Right hindlimb (tissue), 1 donor: ENCODE measurements around the gene ERVW-1.
"Not testable (repeated sequence)": the region's sequence is repeated elsewhere in the genome, so short reads cannot be mapped to it uniquely, and the experiment has no call there.

Experiments used
- DNase-seq: peaks from one replicate; pipeline ENCODE4 v3.0.0-alpha.2; 2018

The ERVW-1 gene, protein sequence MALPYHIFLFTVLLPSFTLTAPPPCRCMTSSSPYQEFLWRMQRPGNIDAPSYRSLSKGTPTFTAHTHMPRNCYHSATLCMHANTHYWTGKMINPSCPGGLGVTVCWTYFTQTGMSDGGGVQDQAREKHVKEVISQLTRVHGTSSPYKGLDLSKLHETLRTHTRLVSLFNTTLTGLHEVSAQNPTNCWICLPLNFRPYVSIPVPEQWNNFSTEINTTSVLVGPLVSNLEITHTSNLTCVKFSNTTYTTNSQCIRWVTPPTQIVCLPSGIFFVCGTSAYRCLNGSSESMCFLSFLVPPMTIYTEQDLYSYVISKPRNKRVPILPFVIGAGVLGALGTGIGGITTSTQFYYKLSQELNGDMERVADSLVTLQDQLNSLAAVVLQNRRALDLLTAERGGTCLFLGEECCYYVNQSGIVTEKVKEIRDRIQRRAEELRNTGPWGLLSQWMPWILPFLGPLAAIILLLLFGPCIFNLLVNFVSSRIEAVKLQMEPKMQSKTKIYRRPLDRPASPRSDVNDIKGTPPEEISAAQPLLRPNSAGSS

DNA sequence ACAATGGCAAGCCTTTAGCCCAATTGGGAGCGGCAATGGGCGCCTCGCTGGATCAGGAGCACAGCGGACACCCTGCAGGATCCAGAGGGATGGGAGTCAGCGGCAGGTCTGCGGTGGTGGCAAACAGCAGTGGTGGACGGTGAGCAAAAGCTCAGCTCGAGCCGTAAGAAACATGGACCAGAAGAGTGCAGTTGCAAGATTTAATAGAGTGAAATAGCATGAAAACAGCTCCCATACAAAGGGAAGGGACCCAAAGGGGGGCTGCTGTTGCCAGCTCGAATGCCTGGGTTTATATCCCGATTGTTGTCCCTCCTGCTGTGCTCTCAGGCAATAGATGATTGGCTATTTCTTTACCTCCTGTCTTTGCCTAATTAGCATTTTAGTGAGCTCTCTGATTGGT, at the start of gene ERVW-1:
ERVW-1 (minus strand) TSS at position 266 of the 400 bp plus-strand sequence. CDS start 7,565 bp downstream, outside the sequence.
- DNase-seq = not testable (repeated sequence)

DNA sequence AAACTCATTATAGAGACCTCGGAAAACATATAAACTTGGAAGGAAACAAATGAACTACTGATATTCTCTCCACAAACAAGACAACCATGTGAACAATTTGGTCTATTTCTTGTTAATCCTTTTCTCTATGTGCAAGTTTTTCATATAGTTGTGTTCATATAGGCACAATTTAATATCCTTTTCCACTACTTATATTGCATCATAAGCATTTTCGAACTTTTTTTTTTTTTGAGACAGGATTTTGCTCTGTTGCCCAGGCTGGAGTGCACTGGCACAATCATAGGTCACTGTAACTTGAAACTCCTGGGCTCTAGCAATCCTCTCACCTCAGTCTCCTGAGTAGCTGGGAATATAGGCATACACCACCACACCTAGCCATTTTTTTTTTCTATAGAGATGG, 45.4 kb upstream of the ERVW-1 start:
- DNase-seq = no peak

DNA sequence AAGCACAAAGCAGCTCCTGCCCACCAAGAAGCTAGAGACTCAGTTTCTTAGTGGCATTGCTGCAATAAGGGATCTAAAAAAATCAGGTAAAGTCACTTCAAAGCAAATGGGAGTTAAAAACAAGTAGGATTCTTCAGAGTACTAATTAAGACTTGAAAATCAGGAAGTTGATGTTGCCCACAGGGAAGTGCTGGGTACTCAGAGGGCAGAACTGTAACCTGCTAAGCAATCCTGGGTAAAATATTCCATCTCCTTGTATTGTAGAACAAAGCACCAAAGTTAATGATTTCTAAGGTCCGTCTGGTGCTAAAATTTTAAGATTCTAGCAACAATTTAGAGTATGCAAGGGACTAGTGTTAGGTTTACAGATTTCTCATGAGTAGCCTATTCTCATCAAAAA, 42.3 kb upstream of the ERVW-1 start:
- no peak for DNase-seq

DNA sequence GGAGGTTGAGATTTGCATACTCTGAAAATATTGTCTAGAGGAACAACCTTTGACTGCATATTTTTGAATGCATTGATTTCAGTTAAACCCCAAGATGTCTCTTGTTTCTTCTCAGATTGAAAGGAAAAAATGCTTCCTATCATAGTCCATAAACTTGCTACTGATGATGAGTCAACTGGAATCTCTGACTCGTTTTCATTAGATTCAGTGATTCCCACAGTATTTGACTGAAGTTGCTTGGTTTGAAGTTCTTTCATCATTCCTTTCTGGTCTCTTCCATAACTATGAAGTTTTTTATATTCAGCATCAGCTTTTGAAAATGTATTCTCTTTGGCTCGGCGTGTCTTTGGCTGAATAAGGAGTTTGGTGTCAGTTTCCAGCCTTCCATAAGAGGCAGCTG, 39.9 kb upstream of the ERVW-1 start:
- no peak for DNase-seq

DNA sequence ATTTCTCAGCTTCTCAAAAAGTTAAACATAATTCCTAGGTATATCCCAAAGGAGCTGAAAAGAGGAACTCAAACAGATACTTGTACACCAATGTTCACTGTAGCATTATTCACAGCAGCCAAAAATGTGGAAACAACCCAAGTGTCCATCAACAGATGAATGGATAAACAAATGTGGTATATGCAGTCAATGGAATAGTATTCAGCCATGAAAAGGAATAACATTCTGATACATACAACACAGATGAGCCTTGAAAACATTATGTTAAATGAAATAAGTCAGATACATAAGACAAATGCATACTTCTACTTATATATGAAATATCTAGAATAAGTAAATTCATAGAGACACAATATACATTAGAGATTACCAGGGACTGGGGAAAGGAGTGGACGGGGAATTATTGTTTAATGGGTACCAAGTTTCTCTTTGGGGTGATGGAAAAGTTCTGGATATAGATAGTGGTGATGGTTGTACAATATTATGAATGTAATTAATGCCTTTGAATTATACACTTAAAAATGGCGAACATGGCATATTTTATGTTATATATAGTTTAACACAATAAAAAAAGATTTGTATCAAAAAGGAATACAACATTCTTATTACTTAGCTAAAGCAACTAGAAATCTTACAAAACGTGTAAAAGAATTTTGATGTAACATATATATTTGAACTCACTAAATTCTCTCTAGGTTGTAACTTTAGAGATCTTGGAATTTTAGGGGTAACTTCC, 35.6 kb upstream of the ERVW-1 start:
- no peak for DNase-seq

DNA sequence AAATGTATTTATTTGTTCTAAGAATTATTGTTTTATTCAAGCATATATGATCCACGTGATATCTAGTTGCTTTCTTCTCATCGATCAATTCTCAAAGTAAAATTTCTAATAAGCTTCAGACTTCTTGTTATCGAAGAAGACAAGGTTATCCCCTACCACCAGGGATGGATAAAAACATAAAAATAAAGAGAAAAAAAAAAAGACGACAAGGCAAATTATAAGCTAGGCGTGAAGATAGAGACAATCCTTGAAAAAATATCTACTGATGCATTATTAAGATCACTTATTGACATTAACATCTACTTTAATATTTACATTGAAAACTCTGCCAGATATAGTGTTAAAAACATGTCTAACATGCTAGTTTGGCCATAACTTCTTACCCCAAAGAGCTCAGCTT, 31.2 kb upstream of the ERVW-1 start:
- DNase-seq = no peak

DNA sequence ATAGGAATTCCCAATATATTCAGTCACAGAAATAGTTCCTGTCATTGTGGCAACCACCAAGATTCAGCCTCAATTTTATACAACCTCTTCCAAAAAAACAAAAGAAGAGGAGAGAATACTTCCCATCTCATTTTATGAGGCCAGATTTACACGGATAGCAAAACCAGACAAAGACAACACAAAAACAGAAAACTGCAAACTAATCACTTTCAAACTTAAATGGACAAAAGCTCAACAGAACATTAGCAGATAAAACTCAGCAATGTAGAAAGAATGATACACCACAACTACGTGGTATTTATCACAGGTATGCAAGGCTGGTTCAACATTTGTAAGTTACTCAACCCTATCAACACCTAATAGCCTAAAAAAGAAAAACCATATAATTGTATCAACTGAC, 28.6 kb upstream of the ERVW-1 start:
- no peak for DNase-seq

DNA sequence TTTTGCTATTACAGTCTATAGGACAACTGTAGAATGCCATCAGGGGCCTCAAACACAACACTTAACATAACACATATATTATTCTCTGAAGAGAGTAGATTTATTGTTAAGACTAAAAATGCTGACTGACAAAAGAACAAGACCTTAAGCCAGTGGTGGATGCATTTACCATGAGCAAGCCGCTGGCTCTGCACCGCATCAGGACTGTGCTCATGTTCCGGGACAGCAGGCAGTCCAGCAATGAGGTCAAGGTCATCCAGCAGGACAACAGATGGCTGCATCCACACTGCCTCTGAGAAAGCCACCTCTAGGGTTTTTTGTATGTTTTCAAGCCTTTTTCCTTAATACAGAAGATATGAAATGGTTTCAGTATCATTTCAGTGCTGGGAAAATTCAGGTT, 26.8 kb upstream of the ERVW-1 start:
- DNase-seq = no peak

DNA sequence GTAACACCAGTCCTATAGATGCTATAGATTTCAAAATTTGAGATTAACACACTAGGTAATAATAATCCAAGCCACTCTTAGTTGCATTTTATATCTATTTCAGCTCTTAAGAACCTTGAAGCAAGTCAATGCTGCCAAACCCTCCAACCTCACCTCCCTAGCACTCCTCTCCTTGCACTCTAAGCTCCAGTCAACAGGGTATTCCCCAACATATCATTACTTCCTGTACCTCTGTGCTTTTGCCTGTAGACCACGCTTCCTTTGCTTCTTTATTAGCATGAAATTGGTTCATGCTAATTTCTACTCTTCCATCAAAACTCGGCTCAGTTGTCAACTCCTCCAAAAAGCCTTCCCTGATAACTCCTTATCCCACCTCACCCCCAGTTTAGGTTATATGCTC, 26.0 kb upstream of the ERVW-1 start:
- no peak for DNase-seq

DNA sequence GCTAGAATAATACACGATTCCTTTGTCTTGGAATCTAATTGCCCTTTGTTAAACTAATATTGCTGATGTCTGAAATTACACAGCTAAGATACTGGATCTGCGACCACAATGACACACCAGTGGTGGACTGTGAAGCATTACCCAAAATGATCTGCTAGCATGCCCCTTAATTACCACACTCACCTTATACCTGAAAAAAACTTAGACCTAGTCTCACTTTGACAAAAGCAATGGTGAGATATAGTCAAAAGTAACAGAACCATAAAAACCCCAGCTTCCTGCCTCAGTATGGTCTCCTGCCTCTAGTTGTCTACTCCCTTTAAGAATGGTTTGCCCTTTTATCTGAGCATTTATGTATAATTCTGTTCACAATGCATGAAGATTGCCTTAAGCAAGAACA, 20.8 kb upstream of the ERVW-1 start:
- no peak for DNase-seq

DNA sequence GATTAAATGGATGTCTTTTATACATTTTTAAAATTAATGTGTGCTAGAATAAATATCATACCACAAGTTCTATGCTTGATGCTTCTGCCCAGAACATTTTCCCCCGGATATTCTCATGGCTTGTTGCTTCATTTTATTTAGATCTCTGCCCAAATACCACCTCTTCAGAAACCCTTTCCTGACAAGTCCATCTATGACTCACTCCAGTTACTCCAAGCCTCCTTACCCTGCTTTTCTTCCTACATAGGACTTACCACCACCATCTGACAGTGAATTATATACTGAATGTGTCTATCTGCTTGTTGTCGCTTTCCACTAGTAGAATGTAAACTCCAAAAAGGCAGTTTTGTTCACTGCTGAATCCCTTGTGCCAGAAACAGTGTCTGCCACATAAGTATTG, 19.1 kb upstream of the ERVW-1 start:
- DNase-seq = no peak

DNA sequence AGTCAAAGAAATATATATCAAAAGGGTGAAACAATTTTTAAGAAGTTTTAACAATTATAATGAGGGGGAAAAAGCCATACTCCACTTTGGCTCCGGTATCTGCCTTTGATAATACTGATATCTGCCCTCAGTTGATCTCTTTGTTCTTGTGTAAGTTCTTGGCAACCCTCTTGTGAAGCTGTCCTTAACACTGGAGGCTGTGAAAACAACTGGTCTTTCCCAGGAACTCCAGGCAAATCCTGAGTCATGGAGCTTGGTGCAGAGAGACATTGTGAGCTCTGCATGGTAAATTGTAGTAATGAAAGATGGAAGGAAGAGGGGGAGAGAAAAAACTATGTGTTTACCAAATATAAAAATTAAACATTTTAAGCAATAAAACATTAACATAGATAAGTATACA, 11.9 kb upstream of the ERVW-1 start:
- no peak for DNase-seq

DNA sequence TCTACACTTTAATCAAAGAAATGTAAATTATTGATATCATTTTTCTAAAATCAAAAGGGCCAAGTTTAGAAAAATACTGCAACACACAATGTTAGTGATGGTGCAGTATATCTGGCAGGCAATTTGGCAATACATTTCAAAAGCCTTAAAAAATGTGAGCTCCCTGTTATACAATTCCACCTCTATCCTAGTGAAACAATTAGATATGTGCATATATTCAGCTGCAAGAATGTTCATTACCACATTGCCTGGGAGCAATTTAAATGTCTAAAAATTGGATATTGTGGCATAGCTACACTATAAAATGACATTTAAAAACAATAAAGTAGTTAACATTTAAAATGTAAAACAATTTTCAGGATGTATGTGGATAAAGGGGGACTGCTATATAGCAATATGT, 10.1 kb upstream of the ERVW-1 start:
- no peak for DNase-seq

DNA sequence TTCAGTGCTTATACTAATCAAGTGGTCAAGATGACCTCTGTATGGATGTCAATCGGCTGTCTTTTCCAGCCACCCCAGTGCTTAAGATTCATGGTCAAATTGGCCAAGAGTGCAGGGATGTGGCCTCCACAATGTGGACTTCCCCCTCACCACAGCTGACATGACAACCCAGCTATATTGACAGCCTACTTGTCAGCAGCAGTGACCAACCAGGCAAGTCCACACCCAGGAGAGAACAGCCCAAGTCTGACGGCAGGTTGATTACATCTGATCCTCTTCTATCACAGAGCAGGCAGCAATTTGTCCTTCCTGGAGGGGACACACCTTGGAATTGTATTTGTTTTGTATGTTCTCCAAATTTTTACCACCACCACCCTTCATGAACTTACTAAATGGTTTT, 8.2 kb upstream of the ERVW-1 start:
- no peak for DNase-seq

DNA sequence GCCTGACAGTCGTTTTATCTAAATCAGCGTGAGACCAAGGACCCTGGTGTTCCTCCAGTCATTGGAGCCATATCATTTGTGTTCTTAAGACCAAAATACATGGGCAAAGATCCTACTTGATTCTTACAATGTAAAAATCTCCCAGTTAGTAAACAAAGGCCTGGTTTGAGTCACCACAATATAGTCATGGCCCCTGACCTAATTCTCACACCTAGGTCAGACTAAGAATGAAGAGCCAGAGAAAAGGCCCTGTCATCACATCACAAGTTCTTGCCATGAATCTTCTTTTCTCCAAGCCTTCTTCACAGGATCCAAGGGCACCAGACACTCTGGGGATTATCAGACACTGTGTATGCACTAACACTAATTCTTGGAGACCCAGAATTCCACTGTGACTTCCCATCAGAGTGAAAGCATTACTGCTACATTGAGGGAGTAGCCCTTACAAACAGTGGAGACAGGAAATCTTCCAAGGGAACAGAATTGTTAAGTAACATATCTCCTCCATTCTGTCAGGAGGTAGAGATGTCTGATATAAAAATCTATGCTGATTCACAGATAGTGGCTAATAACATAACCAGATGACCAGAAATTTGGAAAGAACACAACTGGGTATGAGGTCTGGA, 7.6 kb upstream of the ERVW-1 start:
- DNase-seq = no peak

DNA sequence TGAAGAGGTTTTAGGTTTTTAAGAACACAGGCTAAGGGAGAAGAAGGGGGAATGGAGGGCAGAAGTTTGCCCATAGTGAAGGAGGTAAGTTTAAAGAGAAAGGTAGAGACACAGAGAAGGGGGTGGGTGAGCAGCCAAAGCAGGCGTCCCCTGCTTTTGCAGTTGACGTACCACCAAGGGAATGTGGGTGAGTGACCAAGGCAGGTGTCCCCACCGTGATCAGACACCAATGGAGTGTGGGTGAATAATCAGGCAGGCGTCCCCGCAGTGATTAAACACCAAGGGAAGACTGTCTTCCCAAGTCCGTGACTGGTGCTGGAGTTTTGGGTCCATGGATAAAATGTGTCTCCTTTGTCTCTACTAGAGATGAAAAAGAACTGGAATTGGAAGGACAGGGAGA, 6.5 kb upstream of the ERVW-1 start:
- DNase-seq = not testable (repeated sequence)

DNA sequence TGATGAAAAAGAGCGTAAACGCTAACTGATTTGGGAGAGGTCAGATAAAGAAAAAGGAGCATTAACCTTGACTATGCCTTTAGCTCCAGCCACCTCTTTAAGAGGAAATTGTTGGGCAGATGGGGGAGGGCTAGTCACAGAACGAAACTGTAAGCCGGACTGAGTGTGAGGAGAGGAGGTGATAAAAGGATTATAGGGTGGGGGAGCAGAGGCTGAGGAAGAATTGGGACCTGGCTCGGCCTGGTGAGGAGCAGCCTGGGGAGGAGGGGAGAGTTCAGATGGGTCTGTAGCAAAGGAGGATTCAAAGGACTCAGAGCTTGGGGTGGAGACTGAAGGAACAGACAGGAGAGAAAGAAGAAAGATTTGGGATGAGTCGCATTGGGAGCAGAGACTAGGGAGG, 5.9 kb upstream of the ERVW-1 start:
- not testable (repeated sequence) for DNase-seq

DNA sequence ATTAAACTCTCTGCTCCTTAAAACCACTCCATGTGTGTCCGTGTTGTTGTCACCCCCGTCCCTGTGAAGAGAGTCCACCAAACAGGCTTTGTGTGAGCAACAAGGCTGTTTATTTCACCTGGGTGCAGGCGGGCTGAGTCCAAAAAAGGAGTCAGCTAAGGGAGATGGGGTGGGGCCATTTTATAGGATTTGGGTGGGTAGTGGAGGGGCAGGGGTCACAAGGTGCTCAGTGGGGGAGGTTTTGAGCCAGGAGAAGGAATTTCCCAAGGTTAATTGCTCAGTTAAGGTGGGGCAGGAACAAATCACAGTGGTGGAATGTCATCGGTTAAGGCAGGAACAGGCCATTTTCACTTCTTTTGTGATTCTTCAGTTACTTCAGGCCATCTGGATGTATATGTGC, 1.4 kb upstream of the ERVW-1 start:
- DNase-seq = not testable (repeated sequence)

DNA sequence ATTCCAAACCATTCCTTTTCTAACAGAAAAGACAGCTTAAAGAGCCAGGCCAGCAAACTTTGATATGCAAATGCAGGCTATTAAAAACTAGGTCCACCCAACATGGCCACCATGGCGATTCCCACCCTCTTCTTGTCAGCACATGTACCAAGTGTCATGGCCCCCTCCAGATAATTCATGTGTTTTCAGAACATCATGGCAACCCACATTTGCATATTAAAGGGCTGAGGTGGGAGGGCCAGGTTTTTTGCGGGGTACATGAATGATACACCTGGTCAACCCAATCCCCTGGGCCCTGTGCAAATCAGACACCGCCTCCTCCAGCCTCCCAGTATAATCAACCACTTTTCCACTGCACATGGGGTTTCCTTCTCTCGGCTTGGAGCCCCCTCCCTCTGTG, 965 bp upstream of the ERVW-1 start:
- no peak for DNase-seq

DNA sequence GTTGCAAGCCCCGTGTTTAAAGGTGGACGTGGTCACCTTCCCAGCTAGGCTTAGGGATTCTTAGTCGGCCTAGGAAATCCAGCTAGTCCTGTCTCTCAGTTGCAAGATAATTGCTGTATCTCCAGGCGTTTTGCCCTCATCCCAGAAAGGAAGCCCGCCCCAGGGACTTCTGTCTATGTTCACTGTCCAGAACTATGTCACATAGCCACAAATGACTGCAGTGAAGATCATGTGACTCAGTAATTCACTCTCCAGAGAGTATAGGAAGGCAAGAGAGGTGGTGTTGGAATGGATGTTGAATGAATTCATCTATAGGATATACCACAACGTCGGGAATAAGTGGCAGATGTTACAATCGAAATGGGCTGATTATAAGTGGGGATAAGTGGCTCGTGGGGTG, 349 bp upstream of the ERVW-1 start:
- DNase-seq = no peak

DNA sequence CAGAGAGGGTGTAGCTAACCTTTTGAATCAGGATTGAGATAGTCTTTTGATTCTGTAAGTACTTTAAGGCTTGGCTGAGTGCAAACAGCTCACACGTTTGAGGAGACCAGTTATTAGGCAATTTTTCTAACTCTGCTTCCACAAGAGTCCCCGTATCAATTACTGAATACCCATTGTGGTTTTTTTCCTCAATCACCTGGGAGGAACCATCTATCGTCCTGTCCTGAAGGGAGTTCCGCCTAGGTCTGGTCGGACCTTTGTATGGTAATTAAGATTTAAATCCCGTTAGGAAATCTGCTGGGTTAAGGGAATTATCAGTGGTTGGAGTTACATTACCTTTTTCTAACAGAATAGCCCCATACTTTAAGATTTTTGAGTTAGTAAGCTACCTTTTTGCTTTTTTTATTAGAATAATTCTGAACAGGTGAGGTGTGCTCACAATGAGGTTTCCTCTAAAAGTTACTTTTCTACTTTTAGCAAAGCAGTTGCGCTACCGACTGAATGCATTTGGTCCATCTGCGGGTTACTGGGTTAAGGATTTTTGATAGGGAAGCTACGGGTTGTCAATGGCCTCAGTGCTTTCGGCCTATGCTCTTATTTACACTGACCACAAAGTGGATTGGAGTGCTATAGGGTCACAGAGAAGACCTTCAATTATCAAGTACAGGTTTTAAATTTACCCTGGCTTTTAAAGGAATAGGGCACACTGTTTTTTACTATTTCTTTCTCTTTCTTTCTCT, 1.7 kb downstream of the ERVW-1 start:
- DNase-seq = not testable (repeated sequence)

DNA sequence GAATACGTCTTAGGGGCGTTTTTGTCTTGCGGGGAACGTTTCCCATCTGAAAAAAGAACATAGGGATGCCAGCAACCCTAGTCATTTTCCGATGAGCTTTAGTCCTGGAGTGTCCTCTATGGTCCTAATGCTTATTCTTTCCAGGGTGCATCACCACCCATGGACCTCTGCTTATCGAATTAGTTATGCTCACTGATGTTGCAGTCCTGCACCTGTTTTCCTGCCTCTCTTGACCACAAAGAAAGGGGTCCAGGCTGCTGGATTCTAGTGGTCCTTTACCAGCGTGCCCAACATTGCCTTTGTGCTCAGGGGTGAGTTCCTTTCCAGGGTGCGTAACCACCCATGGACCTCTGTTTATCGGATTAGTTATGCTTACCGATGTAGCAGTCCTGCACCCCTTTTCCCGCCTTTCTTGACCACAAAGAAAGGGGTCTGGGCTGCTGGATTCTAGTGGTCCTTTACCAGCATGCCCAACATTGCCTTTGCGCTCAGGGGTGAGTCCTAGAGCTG, 2.4 kb downstream of the ERVW-1 start:
- DNase-seq = not testable (repeated sequence)

DNA sequence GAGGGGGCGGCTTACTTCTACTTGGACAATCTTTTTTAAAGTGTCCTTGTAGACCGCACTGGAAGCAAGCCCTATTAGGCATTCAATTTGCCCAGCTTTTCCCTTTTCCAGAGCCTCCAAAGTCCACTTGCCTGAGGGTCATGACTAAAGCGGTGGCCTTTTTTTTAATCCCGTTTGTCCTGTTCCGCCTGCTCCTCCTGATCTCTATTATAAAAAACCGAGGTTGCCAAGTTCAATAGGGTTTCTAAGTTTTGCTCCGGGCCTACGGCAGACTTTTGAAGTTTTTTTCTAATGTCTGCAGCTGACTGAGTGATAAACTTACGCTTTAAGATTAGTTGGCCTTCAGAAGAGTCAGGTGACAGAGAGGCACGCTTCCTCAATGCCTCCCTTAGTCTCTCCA, 3.8 kb downstream of the ERVW-1 start:
- DNase-seq = not testable (repeated sequence)
